HG02970 (cell line): Measurements from ENCODE around the gene CHSY1.

Experiments used
- ATAC-seq: cut with Tn5 transposase; IDR thresholded peaks from one replicate; pipeline ENCODE4 v1.9.1; 2021; ENCODE audit warnings: mild to moderate bottlenecking, moderate library complexity, moderate number of reproducible peaks; ENCODE audit not compliant: unreplicated experiment, low FRiP score

Gene CHSY1

DNA sequence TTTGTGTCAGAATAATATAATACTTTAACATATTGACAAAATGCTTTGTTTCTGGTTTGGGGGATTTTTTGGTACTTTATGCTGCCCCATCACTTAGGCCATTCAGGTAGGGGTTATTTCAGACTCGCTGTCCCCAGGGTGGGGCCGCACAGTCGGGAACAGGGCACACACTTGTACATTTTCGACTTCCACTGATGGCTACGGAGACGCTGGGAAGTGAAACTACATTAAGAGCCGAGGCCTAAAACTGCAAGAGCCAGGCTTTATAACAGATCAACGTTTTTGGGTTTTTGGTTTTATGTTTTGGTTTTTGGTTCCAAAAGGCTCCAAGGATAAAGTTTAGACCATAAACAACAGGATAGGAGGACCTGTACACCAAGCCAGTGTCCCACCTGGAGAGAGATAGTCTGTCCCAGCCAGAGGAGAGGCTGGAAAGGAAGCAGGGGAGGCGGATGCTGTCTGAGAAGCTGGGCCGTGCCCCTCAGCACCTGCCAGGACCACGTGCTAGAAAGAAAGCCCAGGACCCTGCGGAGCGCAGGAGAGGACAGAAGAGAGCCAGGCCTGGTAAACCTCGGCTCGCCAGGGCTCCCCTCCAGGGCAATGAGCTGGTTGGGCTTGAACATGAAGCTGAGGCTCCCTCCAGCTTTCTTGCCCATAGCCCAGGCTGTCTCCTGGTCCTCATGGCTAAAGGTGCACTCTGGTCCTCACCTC lies 111.7 kb downstream of the CHSY1 start:
- no peak for ATAC-seq

DNA sequence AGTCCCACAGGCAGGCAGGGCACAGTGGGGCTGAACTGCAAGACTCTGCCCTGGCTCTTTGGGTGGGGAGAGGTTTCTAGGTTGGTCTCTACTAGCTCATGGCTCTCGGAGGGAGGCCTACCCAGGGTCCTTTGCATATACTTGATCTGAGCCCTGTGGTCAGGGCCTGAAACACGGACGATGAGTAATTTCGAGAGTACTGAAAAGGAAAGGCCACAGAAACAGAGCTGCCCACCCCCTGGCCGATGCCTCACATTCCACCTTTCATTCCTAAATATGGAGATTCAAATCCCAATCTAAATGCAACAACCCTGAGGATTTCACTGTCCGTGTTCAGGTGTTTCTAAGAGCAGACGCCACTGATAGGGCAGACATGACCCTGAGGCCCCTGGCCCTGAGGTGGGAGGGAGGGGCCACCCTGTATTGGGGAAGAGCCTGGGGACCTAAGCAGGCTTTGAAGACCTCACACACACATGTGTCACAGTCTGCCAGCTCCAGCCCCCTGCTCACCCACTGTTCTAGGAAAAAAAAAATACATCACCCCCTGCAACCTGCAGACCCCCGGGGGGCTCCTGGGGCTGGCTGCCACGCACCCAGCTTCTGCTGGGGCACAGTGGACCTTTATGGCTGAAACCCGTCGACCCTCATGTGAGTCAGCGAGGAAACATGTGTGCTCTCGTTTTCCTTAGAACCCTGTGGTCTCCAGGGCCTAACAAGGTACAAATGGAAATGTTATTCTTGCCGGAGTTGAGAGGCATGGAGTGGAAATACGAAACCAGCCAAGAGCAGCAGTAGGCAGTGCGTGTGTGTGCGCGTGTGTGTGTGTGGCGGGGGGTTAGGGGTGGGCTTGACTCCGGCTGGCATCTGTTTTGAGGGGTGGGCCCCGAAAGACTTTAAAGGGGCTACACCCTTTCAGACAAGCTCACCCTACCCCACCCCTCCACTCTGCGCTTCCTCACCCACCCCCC lies 112.7 kb downstream of the CHSY1 start:
- ATAC-seq = no peak

DNA sequence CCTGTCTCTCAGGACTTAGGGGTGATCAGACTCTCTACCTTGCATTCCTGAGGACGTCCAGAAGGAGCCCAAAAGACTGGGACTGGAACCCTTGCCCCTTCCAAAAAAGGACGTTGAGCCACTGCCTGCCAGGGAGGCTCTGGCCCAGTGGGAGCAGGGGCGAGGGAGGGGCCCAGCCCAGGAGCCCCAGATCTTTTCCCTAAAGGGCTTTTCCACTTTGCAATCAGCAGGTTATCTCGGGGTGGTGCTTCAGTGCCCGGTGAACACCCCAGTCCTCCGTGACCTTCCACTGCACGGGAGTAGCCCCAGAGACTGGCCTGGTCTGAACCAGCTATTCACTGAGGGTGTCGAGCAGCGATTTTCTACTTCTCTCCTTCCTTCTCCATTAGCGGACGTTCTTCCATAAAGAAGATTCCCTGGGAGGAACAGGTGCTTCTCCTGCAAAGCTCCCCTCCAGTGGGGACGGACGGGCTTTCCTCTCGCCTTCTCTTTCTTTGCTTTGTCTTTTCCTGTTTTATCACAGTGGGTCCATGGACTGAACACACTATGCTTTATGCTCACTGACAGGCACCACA lies 113.7 kb downstream of the CHSY1 start:
- ATAC-seq = no peak

DNA sequence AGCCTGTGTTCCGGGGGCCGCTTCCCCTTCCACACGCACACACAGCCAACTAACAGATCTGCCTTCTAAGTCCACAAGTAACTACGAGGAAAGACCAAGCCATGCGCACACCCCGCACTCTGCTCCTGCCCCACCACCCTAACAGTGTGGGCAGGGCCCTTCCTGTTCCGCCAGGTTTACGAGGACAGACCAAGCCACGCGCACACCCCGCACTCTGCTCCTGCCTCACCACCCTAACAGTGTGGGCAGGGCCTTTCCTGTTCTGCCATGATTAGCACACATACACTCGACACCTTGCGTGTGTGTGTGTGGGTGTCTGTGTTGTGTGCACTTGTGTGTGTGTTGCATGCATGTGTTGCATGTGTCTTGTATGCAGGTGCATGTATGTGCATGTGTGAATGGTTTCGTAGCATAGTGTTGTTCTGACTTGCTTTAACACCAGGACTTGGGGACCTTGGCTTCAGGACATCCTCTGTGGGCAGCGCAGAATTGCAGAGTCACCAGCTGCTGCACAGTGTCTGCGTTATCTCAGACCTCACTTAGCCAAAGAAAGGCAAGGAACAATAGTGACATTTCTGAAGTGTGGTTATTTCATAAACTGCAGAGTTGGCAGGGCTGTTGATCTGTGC lies 114.4 kb downstream of the CHSY1 start:
- ATAC-seq = no peak

DNA sequence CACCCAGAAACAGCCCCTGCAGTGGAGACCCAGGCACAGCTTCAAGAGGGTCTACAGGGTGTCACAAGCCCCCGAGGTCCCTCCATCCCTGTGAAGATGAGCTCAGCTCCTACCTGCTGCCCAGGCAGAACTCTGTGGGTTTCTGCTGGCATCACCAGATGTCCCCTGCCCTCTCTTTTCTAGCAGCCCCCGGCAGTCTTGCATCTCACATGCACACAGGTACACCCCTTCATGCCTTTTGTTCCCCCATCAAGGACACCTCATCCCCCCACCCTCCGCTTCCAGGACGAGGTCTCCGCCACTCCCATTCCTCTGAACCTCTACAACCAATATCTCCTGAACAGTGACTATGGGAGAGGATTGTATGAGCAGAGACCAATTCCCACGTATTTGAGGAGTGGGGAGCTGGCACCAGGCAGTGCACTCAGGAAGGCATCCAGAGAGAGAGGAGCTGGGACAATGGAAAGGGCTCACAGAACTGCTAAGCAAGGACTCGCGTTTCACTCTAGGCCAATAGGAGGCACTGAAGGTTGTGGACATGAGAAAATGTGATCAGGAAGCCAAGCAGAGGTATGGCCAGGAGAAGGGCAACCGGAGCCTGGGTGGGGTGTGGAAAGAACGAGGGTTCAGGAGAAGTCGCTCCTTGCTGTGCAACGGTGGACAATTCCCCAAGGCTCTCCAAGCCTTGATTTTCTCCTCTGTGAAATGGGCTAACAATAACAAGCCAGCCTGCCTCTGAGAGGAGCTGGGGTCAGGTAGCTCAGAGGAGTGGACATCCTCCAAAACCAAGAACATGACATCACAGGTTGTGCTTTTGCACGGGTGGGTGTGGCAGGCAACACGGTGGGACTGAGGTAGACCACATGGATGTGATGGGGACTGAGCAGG lies 115.2 kb downstream of the CHSY1 start:
- ATAC-seq = no peak

DNA sequence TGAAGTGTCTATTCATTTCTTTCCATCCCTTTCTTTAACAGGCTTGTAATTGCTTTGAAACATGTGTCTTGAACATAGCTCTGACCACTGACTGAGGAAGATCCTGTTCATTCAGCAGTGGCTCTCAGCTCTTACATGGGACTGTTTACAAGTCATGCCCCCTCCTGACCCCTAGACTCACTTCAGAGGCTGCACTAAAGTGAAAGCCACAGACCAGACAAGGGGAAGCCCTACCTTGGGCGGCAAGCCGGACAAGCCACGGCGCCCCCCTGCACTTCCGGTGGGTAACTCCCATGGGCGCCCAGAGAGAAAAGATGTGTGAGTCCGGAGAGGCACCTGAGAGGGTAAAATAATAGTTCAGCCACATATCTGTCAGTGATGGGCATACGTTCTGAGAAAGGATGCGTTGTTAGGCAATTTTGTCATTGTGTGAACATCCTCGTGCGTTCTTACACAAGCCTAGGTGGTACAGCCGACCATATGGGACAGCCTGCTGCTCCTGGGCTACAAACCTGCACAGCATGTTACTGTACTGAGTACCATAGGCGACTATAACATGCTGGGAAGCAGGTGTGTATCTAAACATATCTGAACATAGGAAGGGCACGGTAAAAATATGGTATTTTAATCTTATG lies 116.2 kb downstream of the CHSY1 start:
- ATAC-seq = peak; percentile 78

DNA sequence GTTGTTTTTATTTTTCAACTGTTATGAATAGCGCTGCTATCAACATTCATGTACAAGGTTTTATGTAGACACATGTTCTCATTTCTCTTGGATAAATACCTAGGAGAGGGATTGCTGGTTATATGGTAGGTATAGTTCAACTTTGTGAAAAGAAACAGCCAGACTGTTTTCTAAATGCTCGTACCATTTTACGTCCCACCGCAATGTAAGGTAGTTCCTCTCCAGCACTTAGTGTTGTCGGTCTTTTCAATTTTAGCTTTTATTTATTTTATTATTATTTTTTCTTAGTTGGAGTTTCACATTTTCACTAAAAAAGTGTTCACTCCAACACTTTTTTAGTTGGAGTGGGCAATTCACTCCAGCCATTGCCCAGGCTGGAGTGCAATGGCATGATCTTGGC lies 117.1 kb downstream of the CHSY1 start:
- no peak for ATAC-seq

DNA sequence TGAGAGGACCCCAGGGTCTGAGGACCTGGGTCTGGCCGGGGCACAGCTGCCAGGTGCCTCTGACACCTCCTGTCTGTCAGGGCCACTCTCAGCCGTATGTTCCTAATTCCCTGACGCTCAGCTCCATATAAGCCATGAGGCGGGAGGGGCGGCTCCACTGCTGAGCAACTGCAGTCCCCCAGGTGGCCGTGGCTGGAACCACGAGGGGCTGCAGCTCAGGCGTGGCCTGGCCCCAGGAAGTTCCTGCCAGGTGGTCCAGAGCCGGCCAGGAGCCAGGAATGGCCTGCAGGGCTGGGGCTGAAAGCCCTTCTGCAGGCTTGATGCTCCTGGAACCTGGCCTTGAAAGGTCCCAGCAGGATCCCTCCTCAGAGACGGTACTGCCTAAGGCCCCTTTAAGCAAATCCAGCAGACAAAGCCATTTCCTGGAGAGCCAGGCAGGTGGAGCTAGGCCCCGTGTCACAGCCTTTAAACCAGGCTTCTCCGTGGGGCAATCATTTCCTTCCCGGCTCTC lies 118.0 kb downstream of the CHSY1 start:
- no peak for ATAC-seq

DNA sequence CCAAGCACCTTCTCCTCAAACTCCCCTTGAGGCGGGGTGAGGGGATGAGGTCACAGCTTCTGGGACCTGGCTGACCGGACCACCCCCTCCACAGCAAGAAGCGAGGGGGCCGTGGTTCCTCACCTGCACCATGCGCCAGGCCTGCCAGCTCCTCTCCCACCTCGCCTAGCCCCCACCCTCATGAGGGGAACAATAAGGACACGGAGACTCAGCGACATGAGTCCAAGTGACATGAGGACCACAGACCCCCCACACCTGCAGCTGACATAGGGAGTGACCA lies 118.7 kb downstream of the CHSY1 start:
- ATAC-seq = no peak

DNA sequence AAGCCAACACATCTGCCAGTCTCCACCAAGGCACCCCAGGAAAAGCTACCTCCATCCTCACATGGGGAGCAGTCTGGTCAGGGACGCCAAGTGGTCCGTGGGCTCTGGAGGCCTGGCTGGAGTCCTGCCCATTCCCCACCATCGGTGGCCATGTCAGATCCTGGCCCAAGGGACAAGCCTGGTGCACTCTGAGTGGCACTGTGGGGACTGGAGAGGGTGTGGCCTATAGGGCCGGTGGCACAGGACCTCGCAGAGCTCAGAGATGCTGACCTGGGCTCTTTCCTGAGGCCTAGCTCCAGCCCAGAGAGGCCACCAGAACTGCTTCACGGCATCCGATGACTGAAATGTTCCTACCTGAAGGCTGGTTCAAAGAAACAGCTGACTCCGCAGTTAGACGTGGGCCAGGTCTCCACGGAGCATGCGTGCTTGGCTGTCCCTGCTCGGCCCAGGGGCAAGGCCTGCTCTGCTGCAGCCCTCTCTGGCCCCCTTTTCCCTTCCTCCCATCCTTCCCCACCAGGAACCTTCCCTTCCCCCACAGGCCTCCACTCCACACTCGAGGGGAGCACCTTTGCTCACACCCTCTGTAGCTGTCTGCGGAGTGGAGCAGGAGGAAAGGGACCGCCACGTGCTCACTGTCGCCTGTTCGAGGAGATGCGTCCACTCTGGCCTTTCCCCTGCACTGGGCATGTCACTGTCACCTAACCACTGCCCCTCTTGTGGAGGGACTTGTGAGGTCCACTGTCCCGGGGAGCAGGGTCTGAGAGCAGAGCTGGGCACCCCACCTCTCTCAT lies 119.3 kb downstream of the CHSY1 start:
- ATAC-seq = no peak

DNA sequence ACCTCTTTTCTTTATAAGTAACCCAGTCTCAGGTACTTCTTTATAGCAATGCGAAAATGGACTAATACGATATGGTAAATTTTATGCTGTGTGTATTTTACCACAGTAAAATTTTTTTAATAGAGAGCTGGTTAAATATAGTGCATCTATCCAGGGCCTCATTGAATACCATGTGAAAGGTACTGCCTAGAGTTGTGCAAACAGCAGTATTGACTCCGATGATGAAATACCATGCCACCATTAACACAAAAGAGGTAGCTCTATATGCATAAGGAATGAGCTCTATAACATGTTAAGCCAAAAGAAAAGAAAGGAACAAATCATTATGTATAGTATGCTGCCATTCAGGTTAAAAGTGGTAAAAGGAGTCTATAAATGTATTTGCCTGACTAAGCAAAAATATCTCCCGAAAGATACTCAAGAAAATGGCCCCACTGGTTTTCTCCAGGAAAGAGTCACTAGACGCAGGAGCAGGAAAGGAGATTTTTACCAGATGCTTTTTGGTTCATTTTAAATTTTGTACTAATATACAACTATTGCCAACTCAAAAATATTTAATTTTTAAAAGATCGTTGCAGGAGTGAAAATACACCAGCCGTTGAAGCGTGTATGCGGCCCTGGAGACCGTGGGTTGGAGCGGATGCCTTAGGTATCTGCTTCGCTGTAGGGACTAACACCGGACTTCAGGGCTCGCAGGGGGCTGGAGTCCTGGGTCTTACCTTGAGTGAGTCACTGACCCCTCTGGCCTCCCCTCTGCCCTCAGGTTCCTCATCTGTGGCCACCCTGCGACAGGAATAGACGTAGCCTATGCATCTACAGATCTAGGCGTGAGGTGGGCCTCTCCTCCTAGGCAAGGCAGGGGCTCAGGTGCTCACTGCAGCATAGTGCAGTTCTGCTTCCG lies 120.1 kb downstream of the CHSY1 start:
- no peak for ATAC-seq

DNA sequence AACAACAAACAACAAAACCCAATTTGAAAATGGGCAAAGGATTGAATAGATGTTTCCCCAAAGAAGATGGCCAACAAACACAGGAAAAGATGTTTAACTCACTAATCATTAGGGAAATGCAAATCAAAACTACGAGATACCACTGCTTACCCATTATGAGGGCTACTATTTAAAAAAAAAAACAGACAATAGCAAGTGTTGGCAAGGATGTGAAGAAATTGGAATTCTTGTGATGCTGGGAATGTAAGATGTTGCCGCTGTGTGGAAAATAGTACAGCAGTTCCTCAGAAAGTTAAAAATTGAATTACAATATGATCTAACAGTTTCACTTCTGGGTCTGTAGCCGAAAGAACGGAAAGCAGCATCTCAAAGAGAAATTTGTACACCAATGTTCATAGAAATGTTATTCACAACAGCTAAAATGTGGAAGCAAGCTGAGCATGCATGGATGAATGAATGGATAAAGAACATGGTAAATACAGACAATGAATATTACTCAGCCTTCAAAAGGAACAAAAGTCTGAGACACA lies 121.9 kb downstream of the CHSY1 start:
- ATAC-seq = no peak

DNA sequence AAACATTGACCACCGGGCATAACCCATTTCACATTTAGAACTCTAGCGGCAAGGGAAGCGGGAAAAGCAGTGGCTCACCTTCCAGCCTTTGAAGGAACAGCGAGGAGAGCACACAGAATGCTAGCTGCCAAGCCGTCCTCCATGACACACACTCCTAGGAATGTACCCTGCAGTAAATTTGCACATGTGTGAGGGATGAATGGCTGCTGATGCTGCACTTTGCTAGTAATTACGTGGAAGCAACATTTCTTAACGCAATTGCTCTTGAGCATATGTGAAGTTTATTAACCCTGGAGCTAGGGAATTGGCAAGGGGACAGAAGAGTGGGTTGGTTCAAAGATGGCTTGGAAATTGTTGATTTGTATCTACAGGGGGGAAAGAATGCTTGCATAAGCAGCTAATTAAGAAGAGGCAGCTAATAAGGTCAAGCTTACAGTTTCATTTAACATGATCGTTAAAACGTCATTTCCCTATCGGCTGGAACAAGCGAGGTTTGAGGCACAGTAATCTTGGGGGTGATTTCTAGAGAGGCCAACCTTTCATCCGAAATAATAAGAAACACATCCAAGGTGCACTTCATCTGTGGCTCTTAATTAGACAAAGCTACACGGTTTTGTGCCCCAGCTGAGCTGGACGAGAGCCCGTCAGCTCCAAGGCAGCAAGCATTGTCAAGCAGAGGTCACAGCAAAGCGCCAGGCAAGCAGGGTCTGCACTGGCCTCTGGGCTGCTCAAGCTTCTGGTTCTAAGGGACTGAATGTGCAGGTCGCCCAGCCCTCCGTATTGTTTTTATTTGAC lies 123.4 kb downstream of the CHSY1 start:
- ATAC-seq = no peak

DNA sequence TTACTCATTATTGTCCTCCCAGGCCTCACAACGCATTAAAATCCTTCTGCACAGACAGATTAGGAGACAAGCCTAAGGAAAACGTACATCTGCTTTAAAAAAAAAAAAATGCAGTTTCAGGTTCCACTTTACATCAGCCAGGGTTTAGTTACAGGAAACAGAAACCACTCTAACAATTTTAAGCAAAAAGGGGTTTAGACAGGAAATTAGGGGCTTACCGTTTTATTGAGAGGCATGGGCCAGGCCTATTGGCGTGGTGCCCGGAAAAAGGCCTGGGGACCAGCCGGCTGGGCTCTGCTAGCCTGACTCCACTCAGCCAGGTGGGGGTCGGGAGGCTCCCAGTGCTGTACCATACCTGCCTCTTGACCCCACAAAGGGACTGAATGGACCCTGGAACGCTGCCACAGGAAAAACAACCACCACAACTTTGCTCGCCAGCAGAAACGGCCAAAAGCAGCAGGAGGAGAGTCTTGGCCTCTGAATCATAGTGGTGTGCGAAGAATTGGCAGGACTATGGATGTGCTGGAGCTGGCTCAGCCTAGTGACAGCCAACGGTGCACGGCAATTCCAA lies 124.3 kb downstream of the CHSY1 start:
- peak; percentile 70 for ATAC-seq

DNA sequence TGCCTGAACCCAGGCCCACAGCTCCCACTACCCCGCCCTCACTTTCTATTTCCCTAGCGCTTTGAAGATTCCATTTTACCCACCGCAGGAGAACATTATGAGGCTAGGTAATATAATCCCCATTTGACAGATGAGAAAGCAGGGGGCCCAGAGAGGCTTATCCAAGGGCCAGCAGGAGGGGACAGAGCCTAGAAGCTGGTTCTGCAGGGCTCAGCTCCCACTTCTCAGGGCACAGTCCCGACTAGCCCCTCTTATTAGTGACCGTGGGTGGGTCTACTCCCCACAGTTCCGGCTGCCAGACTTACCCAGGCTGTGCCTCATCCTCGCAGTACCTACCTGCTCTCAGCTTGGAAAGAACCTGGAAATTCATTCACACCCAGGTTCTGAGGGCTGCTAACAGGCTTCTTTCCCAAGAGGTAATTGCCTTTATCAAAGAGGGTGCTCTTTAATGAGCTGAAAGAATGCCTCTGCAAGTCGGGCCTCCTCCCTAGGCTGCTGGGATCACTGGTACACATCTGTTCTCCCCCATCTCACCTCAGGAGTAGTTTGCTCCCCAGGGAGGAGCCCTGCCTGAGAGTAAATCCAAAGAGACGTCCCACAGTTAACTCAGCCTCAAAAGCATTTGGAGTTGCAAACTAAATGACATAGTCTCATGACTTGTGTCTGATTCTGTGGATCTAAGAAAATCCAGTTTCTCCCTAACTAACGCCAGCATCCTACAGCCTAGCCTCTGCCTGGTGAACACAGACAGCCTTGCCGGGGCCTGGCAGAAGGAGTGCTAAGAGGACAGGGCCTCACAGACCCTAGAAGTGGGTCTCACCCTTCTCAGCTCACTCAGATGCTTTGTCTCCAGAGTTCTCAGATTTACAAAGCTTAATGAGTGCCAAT lies 125.0 kb downstream of the CHSY1 start:
- peak; percentile 32 for ATAC-seq
